ENCODE data around the gene NTF4.

DNA sequence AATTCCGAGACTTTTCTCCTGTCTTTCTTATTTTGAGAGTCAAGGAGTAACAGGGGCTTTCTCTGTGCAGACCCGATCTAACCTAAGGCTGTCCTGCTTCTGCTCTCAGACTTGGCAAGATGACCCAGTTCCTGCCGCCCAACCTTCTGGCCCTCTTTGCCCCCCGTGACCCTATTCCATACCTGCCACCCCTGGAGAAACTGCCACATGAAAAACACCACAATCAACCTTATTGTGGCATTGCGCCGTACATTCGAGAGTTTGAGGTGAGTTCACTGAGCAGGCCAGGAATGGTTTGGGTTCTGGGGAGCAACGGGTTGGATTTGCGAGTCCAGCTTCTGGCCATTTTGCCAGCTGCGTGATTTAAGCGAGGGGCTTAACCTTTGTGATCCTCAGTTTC lies 21.7 kb upstream of the NTF4 start:
- no peak for TF ChIP-seq POLR2A (IDR thresholded peaks at IDR 0.05)
- TF ChIP-seq, protein P1, sequence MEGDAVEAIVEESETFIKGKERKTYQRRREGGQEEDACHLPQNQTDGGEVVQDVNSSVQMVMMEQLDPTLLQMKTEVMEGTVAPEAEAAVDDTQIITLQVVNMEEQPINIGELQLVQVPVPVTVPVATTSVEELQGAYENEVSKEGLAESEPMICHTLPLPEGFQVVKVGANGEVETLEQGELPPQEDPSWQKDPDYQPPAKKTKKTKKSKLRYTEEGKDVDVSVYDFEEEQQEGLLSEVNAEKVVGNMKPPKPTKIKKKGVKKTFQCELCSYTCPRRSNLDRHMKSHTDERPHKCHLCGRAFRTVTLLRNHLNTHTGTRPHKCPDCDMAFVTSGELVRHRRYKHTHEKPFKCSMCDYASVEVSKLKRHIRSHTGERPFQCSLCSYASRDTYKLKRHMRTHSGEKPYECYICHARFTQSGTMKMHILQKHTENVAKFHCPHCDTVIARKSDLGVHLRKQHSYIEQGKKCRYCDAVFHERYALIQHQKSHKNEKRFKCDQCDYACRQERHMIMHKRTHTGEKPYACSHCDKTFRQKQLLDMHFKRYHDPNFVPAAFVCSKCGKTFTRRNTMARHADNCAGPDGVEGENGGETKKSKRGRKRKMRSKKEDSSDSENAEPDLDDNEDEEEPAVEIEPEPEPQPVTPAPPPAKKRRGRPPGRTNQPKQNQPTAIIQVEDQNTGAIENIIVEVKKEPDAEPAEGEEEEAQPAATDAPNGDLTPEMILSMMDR (IDR thresholded peaks at IDR 0.05), result no peak

All from Peyer's patch (tissue), 4 donors.